ENCODE data around the gene IGIP.
"Not testable (repeated sequence)": the region's sequence is repeated elsewhere in the genome, so short reads cannot be mapped to it uniquely, and the experiment has no call there.

The IGIP gene

DNA sequence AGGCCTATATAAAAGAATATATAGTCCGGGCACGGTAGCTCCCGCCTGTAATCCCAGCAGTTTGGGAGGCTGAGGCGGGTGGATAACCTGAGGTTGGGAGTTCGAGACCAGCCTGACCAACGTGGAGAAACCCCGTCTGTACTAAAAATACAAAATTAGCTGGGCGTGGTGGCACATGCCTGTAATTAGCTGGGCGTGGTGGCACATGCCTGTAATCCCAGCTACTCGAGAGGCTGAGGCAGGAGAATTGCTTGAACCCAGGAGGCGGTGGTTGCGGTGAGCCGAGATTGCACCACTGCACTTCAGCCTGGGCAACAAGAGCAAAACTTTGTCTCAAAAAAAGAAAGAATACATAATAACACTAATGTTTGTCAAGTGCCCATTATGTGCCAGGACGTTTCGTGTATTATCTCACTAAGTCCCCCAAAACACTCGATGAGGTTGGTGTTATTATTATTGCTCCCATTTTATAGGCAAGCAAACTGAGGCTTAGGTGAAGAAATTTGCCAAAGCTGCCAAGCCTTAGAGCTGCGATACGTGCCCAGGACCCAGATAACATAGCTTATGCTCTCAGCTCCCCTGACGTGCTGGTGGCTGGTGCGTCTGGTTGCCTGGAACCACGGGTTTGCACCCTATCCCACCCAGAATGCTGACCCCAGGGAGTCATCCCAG, 29.1 kb downstream of the IGIP start:
- H3K27me3 Mint-ChIP-seq (ENCODE audit: low read depth); H3K36me3 Mint-ChIP-seq (ENCODE audit: low read depth): not testable (repeated sequence)

DNA sequence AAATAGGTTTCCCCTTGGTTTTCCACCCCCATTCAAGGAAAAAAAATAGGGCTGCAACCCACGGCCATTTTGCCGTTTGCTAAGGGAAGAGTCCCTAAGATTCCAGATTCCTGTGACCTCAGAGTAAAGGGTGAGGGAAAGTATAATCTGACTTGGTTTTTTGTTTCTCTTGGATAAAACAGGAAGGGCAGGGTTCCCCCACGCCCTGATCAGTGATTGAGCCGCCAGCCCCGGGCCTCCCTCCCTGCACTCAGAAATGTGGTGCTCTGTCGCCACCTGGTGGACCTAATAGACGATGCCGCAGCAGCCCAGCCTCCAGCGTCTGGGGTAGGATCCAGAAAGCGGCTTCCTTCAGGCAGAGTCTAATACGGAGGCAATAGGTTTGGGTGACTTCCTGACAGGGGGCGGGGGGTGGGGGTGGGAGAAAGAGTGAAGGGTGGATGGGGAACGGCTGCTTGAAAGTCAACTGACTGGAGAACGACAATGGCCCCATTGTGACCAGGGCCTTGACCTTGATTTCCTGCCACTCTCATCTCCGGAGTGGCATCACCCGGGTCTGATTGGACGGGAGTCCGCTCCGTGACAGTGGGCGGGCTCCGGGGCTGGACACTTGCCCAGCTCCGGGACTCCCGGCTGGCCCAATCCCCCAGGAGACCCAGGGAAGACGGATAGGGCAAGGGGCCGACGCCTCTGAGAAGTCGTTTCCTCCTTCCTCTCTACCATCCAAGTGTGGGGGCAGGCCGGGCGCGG, 31.5 kb downstream of the IGIP start:
- Mint-ChIP-seq H3K36me3 (ENCODE audit: low read depth) (no peaks in the 10 kb centered on the region), H3K4me3 (peak overlapping the region; percentile 40), H3K27me3 (ENCODE audit: low read depth) (peaks cover 6% of the 10 kb centered on the region), H3K27ac (no peak overlapping the region), H3K4me1 (ENCODE audit: low read depth) (peaks cover 5% of the 10 kb centered on the region), H3K9me3 (no peaks in the 10 kb centered on the region)

More for the DNA sequence above, 29.1 kb downstream of the IGIP start:
- H3K4me1 Mint-ChIP-seq (ENCODE audit: low read depth); H3K27ac Mint-ChIP-seq; H3K4me3 Mint-ChIP-seq; H3K9me3 Mint-ChIP-seq: not testable (repeated sequence)

DNA sequence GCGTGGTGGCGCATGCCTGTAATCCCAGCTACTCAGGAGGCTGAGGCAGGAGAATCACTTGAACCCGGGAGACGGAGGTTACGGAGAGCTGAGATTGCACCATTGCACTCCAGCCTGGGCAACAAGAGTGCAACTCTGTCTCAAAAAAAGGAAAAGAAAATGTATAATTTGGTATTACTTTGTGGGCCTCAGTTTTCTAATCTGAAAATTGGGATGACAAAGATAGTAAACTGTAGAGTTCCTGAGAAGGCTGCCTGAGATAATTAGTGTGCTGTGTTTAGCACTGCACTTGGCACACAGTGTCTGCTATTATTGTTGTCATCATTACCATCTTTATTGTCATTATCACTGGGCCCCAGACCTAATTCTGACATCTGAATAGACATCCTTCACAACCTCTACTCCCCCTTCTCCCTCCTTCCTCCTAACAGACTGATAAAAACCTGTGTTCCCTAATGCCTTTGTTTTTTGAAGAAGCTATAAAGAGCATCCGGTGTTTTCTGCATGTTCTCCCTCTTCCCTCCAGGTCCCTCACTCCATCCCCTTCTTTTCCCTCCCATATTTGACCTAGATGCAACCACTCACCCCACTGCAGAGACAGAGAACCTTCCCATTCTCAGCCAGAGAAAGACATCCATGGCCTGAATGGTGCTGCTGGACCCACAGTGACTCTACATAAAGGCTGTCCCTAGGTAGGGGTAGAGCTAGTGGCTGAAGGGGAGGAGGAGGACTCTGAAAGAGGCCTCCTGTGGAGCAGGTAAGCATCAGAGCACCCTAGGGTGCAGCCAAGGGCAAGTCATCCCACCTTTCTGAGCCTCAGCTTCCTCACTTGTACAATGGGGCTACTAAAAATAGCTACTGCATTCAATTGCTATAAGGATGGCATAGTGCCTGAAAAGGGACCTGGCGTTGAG, 33.5 kb downstream of the IGIP start:
- H3K27me3 Mint-ChIP-seq (ENCODE audit: low read depth): peaks cover 6% of the 10 kb centered on the region
- no peaks in the 10 kb centered on the region for H3K9me3 Mint-ChIP-seq
- H3K4me1 Mint-ChIP-seq (ENCODE audit: low read depth): peaks cover 5% of the 10 kb centered on the region
- no peak overlapping the region for H3K4me3 Mint-ChIP-seq
- no peaks in the 10 kb centered on the region for H3K36me3 Mint-ChIP-seq (ENCODE audit: low read depth)
- no peak overlapping the region for H3K27ac Mint-ChIP-seq

DNA sequence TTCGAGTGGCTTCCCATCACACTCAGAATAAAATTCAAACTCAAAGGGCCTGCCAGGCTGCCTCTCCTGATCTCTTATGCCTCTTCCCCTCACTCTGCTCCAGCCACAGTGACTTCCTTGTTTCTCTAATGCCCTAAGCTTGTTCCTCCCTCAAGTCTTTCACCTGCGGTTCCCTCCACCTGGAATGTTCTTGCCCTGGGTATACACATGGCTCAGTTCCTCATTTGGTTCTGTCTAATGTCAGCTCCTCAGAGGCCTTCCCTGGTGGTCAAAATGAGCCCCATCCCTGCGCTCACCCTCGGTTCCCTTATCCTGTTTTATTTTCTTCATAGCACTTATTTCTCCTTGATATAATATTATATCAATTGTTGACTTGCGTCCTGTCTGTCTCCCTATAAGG, 36.5 kb downstream of the IGIP start:
- Mint-ChIP-seq H3K9me3 (no peaks in the 10 kb centered on the region), H3K27ac (no peak overlapping the region), H3K36me3 (ENCODE audit: low read depth) (no peaks in the 10 kb centered on the region), H3K4me1 (ENCODE audit: low read depth) (no peaks in the 10 kb centered on the region), H3K4me3 (no peak overlapping the region), H3K27me3 (ENCODE audit: low read depth) (peaks cover 18% of the 10 kb centered on the region)

DNA sequence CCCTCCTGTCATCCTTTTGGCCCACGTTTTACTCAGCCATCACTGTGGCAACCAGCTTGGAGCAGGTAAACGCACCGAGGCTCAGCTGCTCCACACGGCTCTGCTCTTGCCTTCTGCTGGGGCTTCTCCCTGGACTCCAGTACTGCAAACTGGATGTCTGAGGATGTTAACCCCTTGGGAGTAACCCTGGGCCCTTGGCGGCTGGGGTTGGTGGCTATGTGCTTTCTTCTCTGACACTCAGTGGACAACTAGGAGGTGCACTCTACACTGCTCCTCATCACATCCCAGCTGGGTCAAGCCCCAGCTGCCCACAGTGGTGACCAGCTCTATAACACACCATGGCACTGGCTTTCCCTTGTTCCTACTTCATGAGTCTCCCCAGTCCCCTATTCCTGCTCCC, 37.0 kb downstream of the IGIP start:
- no peaks in the 10 kb centered on the region for H3K4me1 Mint-ChIP-seq (ENCODE audit: low read depth)
- H3K36me3 Mint-ChIP-seq (ENCODE audit: low read depth): no peaks in the 10 kb centered on the region
- no peak overlapping the region for H3K4me3 Mint-ChIP-seq
- no peak overlapping the region for H3K27ac Mint-ChIP-seq
- H3K27me3 Mint-ChIP-seq (ENCODE audit: low read depth): peaks cover 19% of the 10 kb centered on the region
- no peaks in the 10 kb centered on the region for H3K9me3 Mint-ChIP-seq

DNA sequence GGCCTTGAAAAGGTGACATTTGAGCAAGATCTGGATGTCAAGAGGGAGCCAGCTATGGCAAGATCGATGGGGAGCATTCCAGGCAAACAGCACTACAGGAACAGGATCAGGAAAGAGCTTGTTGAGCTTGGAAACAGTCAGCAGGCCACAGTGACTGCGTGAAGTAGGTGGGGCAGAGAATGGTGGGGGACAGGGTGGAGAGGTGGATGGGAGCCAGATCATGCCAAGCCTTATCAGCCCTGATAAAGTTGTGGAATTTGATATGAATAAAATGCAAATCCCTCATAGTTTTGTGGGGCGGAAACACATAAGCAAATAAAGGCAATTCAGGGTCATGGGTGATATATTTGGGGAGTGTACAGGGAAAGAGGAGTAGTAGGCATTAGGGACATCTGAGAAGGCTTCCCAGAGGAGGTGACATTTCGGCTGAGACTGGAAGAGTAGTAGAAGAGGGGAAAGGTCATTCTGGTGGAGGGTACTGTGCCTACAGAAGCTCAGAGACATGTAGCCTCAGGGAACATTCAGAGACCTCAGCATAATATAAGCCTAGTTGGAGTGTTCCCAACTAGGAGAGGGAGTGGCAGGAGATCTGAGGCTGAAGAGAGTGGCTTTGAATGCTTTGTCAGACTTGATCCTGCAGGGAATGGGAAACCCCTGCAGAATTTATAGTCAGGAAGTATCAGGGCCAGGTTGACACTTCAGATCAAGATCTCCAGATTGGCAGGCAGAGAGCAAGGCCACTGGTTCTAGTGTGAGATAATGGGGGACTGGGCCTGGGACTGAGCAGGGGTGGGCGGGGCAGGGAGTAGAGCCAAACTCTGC, 39.6 kb downstream of the IGIP start:
- no peaks in the 10 kb centered on the region for H3K9me3 Mint-ChIP-seq
- peaks cover 5% of the 10 kb centered on the region for H3K4me1 Mint-ChIP-seq (ENCODE audit: low read depth)
- H3K36me3 Mint-ChIP-seq (ENCODE audit: low read depth): no peaks in the 10 kb centered on the region
- H3K27ac Mint-ChIP-seq: no peak overlapping the region
- no peak overlapping the region for H3K4me3 Mint-ChIP-seq
- H3K27me3 Mint-ChIP-seq (ENCODE audit: low read depth): peaks cover 19% of the 10 kb centered on the region

DNA sequence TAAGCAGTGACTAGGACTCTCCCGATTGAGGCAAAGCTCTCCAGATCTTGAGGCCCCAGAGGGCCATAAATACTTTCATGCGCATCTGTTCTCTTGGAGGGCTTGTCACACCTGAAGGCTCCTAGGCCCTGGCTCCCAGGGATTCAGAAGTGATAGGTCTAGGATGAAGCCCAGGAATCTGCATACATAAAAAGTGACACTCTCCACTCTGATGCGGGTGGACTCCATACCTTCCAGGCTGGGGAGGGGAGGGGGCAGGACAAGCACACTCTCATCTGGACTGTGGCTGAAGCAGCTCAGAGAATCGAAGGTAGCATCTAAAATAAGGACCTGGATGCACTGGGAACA, 40.2 kb downstream of the IGIP start:
- Mint-ChIP-seq H3K36me3 (ENCODE audit: low read depth) (no peaks in the 10 kb centered on the region), H3K9me3 (no peaks in the 10 kb centered on the region), H3K4me1 (ENCODE audit: low read depth) (peaks cover 5% of the 10 kb centered on the region), H3K4me3 (no peak overlapping the region), H3K27me3 (ENCODE audit: low read depth) (peaks cover 14% of the 10 kb centered on the region), H3K27ac (no peak overlapping the region)

DNA sequence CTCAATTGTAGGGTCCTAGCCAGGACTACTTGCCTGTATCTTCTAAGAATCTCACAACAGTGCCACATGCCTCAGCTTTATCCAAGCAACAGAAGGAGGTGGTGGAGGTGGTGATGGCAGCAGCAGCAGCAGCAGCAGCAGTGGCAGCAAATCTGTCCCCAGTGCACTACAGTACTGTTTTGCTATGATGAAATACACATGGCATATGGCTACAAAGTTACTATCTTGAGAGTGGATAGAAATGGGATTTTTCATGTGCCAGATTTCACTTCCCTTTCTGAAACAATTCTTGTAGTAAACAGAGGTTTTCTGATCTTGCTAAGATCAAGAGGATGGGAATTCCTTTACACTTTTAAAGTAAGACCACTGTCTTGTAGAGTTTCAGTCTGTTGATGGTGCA, 41.2 kb downstream of the IGIP start:
- H3K36me3 Mint-ChIP-seq (ENCODE audit: low read depth): no peaks in the 10 kb centered on the region
- no peak overlapping the region for H3K4me3 Mint-ChIP-seq
- H3K9me3 Mint-ChIP-seq: no peaks in the 10 kb centered on the region
- H3K27ac Mint-ChIP-seq: no peak overlapping the region
- H3K27me3 Mint-ChIP-seq (ENCODE audit: low read depth): peaks cover 22% of the 10 kb centered on the region
- peaks cover 5% of the 10 kb centered on the region for H3K4me1 Mint-ChIP-seq (ENCODE audit: low read depth)

DNA sequence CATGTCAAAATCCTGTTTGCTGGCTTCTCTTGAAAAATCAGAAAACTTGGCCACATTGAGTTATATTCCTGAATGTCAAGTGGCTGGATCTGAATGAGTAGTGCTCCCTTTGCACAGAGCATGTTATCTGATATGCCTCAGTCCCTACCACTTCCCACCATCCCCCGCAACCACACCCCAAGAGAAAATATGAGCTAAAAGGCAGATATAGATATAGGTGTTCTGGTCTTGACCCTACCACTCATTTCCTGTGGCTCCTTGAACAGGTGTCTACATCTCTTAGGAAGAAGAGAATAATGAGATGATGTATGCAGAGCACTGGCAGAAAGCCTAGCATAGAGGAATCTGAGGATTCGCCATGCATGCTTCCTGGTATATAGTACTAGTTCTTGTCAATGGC, 42.6 kb downstream of the IGIP start:
- H3K36me3 Mint-ChIP-seq (ENCODE audit: low read depth): no peaks in the 10 kb centered on the region

DNA sequence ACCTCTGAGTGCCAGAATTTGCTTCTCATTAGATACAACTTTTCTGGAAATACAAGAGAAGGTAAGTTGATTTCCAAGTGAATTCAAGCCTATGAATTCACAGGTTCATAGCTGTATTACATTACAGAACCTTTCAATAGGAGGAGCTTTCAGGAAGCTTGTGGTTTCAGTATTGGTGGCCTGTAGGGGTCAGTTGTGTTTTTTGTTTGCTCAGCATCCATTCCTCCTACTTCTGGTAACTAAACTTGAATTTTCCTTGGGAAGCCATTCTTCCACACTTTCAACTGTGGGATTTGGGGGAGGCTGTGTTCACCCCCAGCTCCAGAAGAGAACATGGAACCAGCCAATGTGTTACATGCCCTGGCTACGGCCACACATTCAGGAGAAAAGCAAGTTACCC, 43.7 kb downstream of the IGIP start:
- Mint-ChIP-seq H3K4me1 (ENCODE audit: low read depth) (peaks cover 9% of the 10 kb centered on the region), H3K9me3 (no peaks in the 10 kb centered on the region), H3K36me3 (ENCODE audit: low read depth) (no peaks in the 10 kb centered on the region), H3K4me3 (no peak overlapping the region), H3K27ac (no peak overlapping the region), H3K27me3 (ENCODE audit: low read depth) (peaks cover 26% of the 10 kb centered on the region)

More for the DNA sequence above, 42.6 kb downstream of the IGIP start:
- Mint-ChIP-seq H3K27me3 (ENCODE audit: low read depth) (peaks cover 22% of the 10 kb centered on the region), H3K27ac (no peak overlapping the region), H3K9me3 (no peaks in the 10 kb centered on the region), H3K4me3 (no peak overlapping the region), H3K4me1 (ENCODE audit: low read depth) (peaks cover 5% of the 10 kb centered on the region)

DNA sequence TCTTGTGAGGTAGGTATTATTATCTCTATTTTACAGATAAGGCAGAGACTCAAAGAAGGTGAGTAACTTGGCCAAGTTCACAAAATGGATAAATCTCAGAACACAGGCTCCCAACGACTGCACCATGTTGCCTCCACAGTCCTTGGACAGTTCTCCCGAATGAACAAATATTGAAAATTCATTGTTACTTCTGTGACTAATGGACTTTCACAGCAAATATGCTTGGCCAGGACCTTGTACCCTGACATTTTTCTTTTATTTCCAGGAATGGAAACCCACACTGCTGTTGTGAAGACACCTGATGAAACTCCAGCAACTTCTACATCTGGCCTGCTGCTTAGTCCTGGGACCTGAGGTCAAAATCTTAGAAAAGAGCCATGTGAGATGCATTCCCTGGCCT, 46.7 kb downstream of the IGIP start:
- Mint-ChIP-seq H3K9me3 (no peaks in the 10 kb centered on the region), H3K4me1 (ENCODE audit: low read depth) (peaks cover 19% of the 10 kb centered on the region), H3K27me3 (ENCODE audit: low read depth) (peaks cover 19% of the 10 kb centered on the region), H3K36me3 (ENCODE audit: low read depth) (peaks cover 1% of the 10 kb centered on the region), H3K4me3 (no peak overlapping the region), H3K27ac (no peak overlapping the region)

DNA sequence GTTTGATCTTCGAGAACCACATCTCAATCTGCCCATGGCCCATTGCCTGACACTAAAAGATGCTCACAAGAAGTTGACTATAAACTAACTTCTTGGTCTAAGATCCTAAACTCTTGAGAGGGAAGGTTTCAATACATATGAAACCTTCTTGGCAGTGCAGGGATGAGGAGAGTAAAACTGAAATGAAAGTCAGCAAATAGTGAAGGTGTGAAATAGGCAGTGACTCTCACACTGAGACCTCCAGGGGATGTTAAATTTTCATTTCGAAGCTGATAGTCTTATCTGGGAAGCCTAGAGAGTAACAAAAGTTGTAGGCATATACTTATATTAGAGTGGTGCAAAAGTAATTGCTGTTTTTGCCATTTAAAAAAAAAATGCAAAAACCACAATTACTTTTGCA, 48.3 kb downstream of the IGIP start:
- Mint-ChIP-seq H3K27ac (peak overlapping the region; percentile 16), H3K36me3 (ENCODE audit: low read depth) (peaks cover 1% of the 10 kb centered on the region), H3K4me3 (peak overlapping the region; percentile 38), H3K9me3 (no peaks in the 10 kb centered on the region), H3K4me1 (ENCODE audit: low read depth) (peaks cover 14% of the 10 kb centered on the region), H3K27me3 (ENCODE audit: low read depth) (peaks cover 19% of the 10 kb centered on the region)

DNA sequence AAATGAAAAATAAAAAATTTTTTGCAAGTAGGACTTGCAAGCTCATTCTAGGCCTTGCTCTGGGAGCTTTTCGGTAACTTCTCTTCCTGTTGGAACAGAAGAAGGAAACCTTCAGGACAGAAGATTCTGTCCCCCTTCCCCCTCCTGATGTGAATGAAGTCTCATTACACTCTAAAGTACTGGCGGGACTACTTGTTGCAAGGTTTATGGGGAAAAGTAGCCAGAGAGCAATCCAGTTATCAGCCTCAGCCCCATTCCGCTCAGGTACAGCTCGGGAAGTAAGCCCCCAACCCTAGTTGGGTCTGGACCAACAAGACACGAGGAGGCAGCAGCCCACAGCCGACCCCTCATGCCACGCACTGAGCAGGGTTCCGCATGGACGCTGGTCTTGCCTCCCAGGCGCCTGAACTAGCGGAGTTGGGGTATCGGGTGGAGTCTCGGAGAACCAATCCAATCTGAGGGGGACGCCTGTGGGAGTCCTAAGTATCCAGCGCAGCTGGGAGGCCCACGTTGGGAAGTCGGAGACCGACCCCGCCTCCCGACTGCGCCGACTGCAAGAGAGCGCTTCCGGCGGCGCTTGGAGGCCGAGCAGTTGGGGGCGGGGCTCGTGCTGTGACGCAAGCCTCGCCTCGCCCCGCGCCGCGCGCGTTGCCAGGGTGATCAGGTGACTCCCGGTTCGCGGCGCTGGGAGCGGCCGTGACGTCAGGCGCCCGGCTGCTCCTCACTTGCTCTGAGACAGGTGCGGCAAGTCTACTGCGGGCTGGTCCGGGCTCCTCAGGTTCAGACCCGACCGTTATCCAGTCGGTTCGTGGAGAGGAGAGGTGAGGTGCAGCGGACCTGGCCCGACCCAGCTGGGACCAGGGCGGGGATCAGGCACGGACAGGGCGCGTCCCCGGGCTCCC, 49.0 kb downstream of the IGIP start, which contains the start of gene CYSTM1:
Gene CYSTM1 (plus strand): TSS at position 724 of the 902 bp plus-strand sequence. CDS start 19,278 bp downstream, outside the sequence.
- peak within 1 kb of the TSS; percentile 93 for H3K27ac Mint-ChIP-seq
- peaks cover 19% of the 10 kb centered on the region for H3K27me3 Mint-ChIP-seq (ENCODE audit: low read depth)
- H3K36me3 Mint-ChIP-seq (ENCODE audit: low read depth): peaks cover 1% of the 10 kb centered on the region
- H3K4me3 Mint-ChIP-seq: peak within 1 kb of the TSS; percentile 94
- H3K4me1 Mint-ChIP-seq (ENCODE audit: low read depth): peaks cover 14% of the 10 kb centered on the region
- H3K9me3 Mint-ChIP-seq: no peaks in the 10 kb centered on the region

Data from T-helper 1 cell treated with Interleukin-12 subunit alpha and Interleukin-12 subunit beta and Interleukin-4 antibody, amounts not matched to agents 30 μg/mL and 1 μg/mL, for 36 hours (primary cell).